Smooth muscle cell (in vitro differentiated cells): ENCODE results near the gene KCNV2. TPM values are rescaled to one million over a fixed set of nuclear protein-coding genes. Genes with fewer than 3 reads are reported as not detected.

Source experiments
- DNase-seq: peaks from one replicate; lab custom pipeline; 2025; ENCODE audit not compliant: unreplicated experiment; lab: John Stamatoyannopoulos, UW
- H2AFZ ChIP-seq: fragments of 200-600 bp; sonication (generic); 2 replicates; pipeline ENCODE4 v1.6.0; 2016; ENCODE audit warnings: antibody characterized with exemption, low read depth, mild to moderate bottlenecking
- H3F3A ChIP-seq: fragments of 200-600 bp; sonication (generic); 2 replicates; pipeline ENCODE4 v1.6.0; 2017; ENCODE audit warnings: antibody characterized with exemption, low read depth
- H3K27ac ChIP-seq: fragments of 200-600 bp; sonication (generic); 2 replicates; pipeline ENCODE4 v1.5.1; 2016; ENCODE audit warnings: low read depth, mild to moderate bottlenecking
- H3K27me3 ChIP-seq: fragments of 200-600 bp; sonication (generic); 2 replicates; pipeline ENCODE4 v1.6.1; 2016; ENCODE audit warnings: low read depth, mild to moderate bottlenecking
- H3K36me3 ChIP-seq: fragments of 200-600 bp; sonication (generic); 2 replicates; pipeline ENCODE4 v1.5.1; 2016; ENCODE audit warnings: low read depth
- H3K4me1 ChIP-seq: fragments of 200-600 bp; sonication (generic); 2 replicates; pipeline ENCODE4 v1.5.1; 2016; ENCODE audit warnings: low read depth
- H3K4me2 ChIP-seq: fragments of 200-600 bp; sonication (generic); 2 replicates; pipeline ENCODE4 v1.6.0; 2016; ENCODE audit warnings: mild to moderate bottlenecking
- H3K4me3 ChIP-seq: fragments of 200-600 bp; sonication (generic); 2 replicates; pipeline ENCODE4 v1.5.1; 2016; ENCODE audit warnings: mild to moderate bottlenecking
- H3K79me2 ChIP-seq: fragments of 200-600 bp; sonication (generic); 2 replicates; pipeline ENCODE4 v1.6.0; 2016; ENCODE audit warnings: low read depth, mild to moderate bottlenecking
- H3K9ac ChIP-seq: fragments of 200-600 bp; sonication (generic); 2 replicates; pipeline ENCODE4 v1.6.0; 2016; ENCODE audit warnings: low read depth
- H3K9me3 ChIP-seq: fragments of 200-600 bp; sonication (generic); replicated peaks from 2 replicates; pipeline ENCODE4 v1.5.1; 2016; ENCODE audit warnings: low read depth
- H4K20me1 ChIP-seq: fragments of 200-600 bp; sonication (generic); 2 replicates; pipeline ENCODE4 v1.6.0; 2016; ENCODE audit warnings: low read depth
- CTCF ChIP-seq: fragments of 200-600 bp; sonication (generic); IDR thresholded peaks from 2 replicates; pipeline ENCODE4 v1.5.1; 2017; ENCODE audit warnings: borderline replicate concordance, mild to moderate bottlenecking, antibody characterized with exemption; ENCODE audit not compliant: insufficient read depth, poor library complexity, severe bottlenecking
- WGBS: methylation state at CpG from one replicate; pipeline ENCODE4 v1.1.7; 2016; ENCODE audit warnings: low lambda C conversion rate; 5-methylcytosine and 5-hydroxymethylcytosine counted together
- polyA plus RNA-seq: library from polyadenylated mRNA; unstranded; fragments of >200 nt; fragmentation: Nextera tagmentation; extraction: Ambion mirVana; gene quantifications from 2 replicates; pipeline ENCODE4 v1.2.1, GENCODE V29; 2016
- total RNA-seq: library from RNA; depleted of rRNA; stranded (reverse); fragments of >200 nt; gene quantifications from 2 replicates; pipeline ENCODE4 v1.2.3, GENCODE V29; 2014

The KCNV2 gene
- total and polyA plus RNA-seq, 2 experiments from 2014 or later: not detected

GRCh38 chr9:2767800-2768677, 50.7 kb downstream of the KCNV2 start:
- Histone ChIP-seq H3K27me3 (no peaks in the 10 kb centered on the region), H3K36me3 (peaks cover 10% of the 10 kb centered on the region), H3K4me2 (no peak overlapping the region), H3K79me2 (no peaks in the 10 kb centered on the region), H3K4me3 (no peak overlapping the region), H4K20me1 (no peaks in the 10 kb centered on the region), H3K9me3 (no peaks in the 10 kb centered on the region), H3K9ac (no peak overlapping the region), H3K27ac (no peak overlapping the region), H3F3A (peaks cover 4% of the 10 kb centered on the region), H3K4me1 (no peaks in the 10 kb centered on the region), H2AFZ (no peak overlapping the region)
- no peak for TF ChIP-seq CTCF
- WGBS: 95% methylated on average over 7 of the region's 7 CpGs
- DNase-seq: no peak

- Histone ChIP-seq H3K79me2 (no peaks in the 10 kb centered on the region), H4K20me1 (no peaks in the 10 kb centered on the region), H3K4me2 (no peak overlapping the region), H3K27ac (no peak overlapping the region), H3K9me3 (no peaks in the 10 kb centered on the region), H3K27me3 (no peaks in the 10 kb centered on the region), H2AFZ (no peak overlapping the region), H3K9ac (no peak overlapping the region), H3F3A (peaks cover 4% of the 10 kb centered on the region), H3K4me3 (no peak overlapping the region), H3K36me3 (peaks cover 29% of the 10 kb centered on the region), H3K4me1 (no peaks in the 10 kb centered on the region)
- 23% methylated on average over 3 of the region's 3 CpGs for WGBS
- no peak for TF ChIP-seq CTCF
- DNase-seq: no peak
These were observed 53.8 kb downstream of the KCNV2 start for GRCh38 chr9:2771087-2771486.

GRCh38 chr9:2771661-2772060, 54.4 kb downstream of the KCNV2 start:
- no peak overlapping the region for H3K4me3 ChIP-seq
- H3K27ac ChIP-seq: peak overlapping the region; percentile 48
- H3K4me2 ChIP-seq: no peak overlapping the region
- H3K4me1 ChIP-seq: no peaks in the 10 kb centered on the region
- no peak overlapping the region for H2AFZ ChIP-seq
- no peaks in the 10 kb centered on the region for H3K79me2 ChIP-seq
- H3F3A ChIP-seq: peaks cover 4% of the 10 kb centered on the region
- no peak overlapping the region for H3K9ac ChIP-seq
- H4K20me1 ChIP-seq: no peaks in the 10 kb centered on the region
- no peak for TF ChIP-seq CTCF
- H3K9me3 ChIP-seq: no peaks in the 10 kb centered on the region
- H3K27me3 ChIP-seq: no peaks in the 10 kb centered on the region
- no peak for DNase-seq
- H3K36me3 ChIP-seq: peaks cover 34% of the 10 kb centered on the region

GRCh38 chr9:2777454-2777853, 60.1 kb downstream of the KCNV2 start:
- DNase-seq: no peak
- TF ChIP-seq CTCF: no peak
- H3K27me3 ChIP-seq: no peaks in the 10 kb centered on the region
- no peak overlapping the region for H2AFZ ChIP-seq
- peaks cover 4% of the 10 kb centered on the region for H3F3A ChIP-seq
- no peaks in the 10 kb centered on the region for H3K79me2 ChIP-seq
- no peak overlapping the region for H3K4me2 ChIP-seq
- no peaks in the 10 kb centered on the region for H4K20me1 ChIP-seq
- H3K4me3 ChIP-seq: no peak overlapping the region
- H3K9ac ChIP-seq: no peak overlapping the region
- H3K4me1 ChIP-seq: no peaks in the 10 kb centered on the region
- peaks cover 7% of the 10 kb centered on the region for H3K9me3 ChIP-seq
- no peak overlapping the region for H3K27ac ChIP-seq
- WGBS: 96% methylated on average over 3 of the region's 3 CpGs
- peaks cover 49% of the 10 kb centered on the region for H3K36me3 ChIP-seq
